ENCODE results near the gene FBXO34. TPM values are rescaled to one million over a fixed set of nuclear protein-coding genes. Genes with fewer than 3 reads are reported as not detected.

Gene FBXO34
- total RNA-seq, 4 donors from 2014 or later, result 28.8 to 44.4 (median 33.8) TPM

GRCh38 chr14:55253276-55253675 lies 17.9 kb upstream of the FBXO34 start:
- no peaks in the 10 kb centered on the region for H3K9me3 ChIP-seq
- 96% methylated on average over 5 of the region's 5 CpGs for WGBS
- H3K4me1 ChIP-seq, result no peaks in the 10 kb centered on the region
- H3K36me3 ChIP-seq, result no peaks in the 10 kb centered on the region
- TF ChIP-seq CTCF (IDR thresholded peaks at IDR 0.05) (no peak), POLR2AphosphoS5 (IDR thresholded peaks at IDR 0.05) (no peak), POLR2A (IDR thresholded peaks at IDR 0.05) (no peak), EP300 (IDR thresholded peaks at IDR 0.05) (no peak)
- DNase-seq (ENCODE audit: low spot score in 2 of 2), result no peak
- H3K27ac ChIP-seq, result no peak overlapping the region
- H3K27me3 ChIP-seq, result no peaks in the 10 kb centered on the region
- H3K4me3 ChIP-seq, result no peak overlapping the region

GRCh38 chr14:55254581-55254980 lies 16.6 kb upstream of the FBXO34 start:
- Histone ChIP-seq H3K9me3 (no peaks in the 10 kb centered on the region), H3K27ac (no peak overlapping the region), H3K4me3 (no peak overlapping the region), H3K27me3 (no peaks in the 10 kb centered on the region), H3K4me1 (no peaks in the 10 kb centered on the region), H3K36me3 (no peaks in the 10 kb centered on the region)
- WGBS, result 83% methylated on average over 1 of the region's 1 CpG
- no peak for DNase-seq (ENCODE audit: low spot score in 2 of 2)
- no peak for TF ChIP-seq EP300 (IDR thresholded peaks at IDR 0.05)
- no peak for TF ChIP-seq POLR2AphosphoS5 (IDR thresholded peaks at IDR 0.05)
- no peak for TF ChIP-seq POLR2A (IDR thresholded peaks at IDR 0.05)

GRCh38 chr14:55255979-55256378 lies 15.2 kb upstream of the FBXO34 start:
- no peaks in the 10 kb centered on the region for H3K36me3 ChIP-seq
- H3K4me3 ChIP-seq, result no peak overlapping the region
- no peaks in the 10 kb centered on the region for H3K27me3 ChIP-seq
- DNase-seq (ENCODE audit: low spot score in 2 of 2), result no peak
- H3K9me3 ChIP-seq, result no peaks in the 10 kb centered on the region
- 93% methylated on average over 3 of the region's 3 CpGs for WGBS
- no peak overlapping the region for H3K27ac ChIP-seq
- TF ChIP-seq CTCF (IDR thresholded peaks at IDR 0.05), result no peak
- no peaks in the 10 kb centered on the region for H3K4me1 ChIP-seq

- Histone ChIP-seq H3K27ac (no peak overlapping the region), H3K9me3 (no peaks in the 10 kb centered on the region), H3K36me3 (no peaks in the 10 kb centered on the region), H3K27me3 (no peaks in the 10 kb centered on the region), H3K4me3 (no peak overlapping the region), H3K4me1 (no peaks in the 10 kb centered on the region)
- 28% methylated on average over 6 of the region's 6 CpGs for WGBS
- TF ChIP-seq CTCF (IDR thresholded peaks at IDR 0.05) (no peak), POLR2AphosphoS5 (IDR thresholded peaks at IDR 0.05) (no peak), POLR2A (IDR thresholded peaks at IDR 0.05) (no peak)
- DNase-seq (ENCODE audit: low spot score in 2 of 2), result no peak
Observed at GRCh38 chr14:55256586-55256985, 14.6 kb upstream of the FBXO34 start.

- Histone ChIP-seq H3K4me1 (no peaks in the 10 kb centered on the region), H3K9me3 (no peaks in the 10 kb centered on the region), H3K27me3 (no peaks in the 10 kb centered on the region), H3K27ac (no peak overlapping the region), H3K4me3 (no peak overlapping the region), H3K36me3 (no peaks in the 10 kb centered on the region)
- 75% methylated on average over 4 of the region's 4 CpGs for WGBS
- no peak for DNase-seq (ENCODE audit: low spot score in 2 of 2)
- TF ChIP-seq EP300 (IDR thresholded peaks at IDR 0.05) (no peak), POLR2A (IDR thresholded peaks at IDR 0.05) (no peak), POLR2AphosphoS5 (IDR thresholded peaks at IDR 0.05) (no peak), CTCF (IDR thresholded peaks at IDR 0.05) (no peak)
Observed at GRCh38 chr14:55265197-55265596, 6.0 kb upstream of the FBXO34 start.

GRCh38 chr14:55267820-55268219 lies 3.4 kb upstream of the FBXO34 start:
- Histone ChIP-seq H3K27me3 (no peaks in the 10 kb centered on the region), H3K4me1 (peaks cover 9% of the 10 kb centered on the region), H3K36me3 (no peaks in the 10 kb centered on the region), H3K27ac (no peak overlapping the region), H3K9me3 (no peaks in the 10 kb centered on the region), H3K4me3 (no peak overlapping the region)
- TF ChIP-seq CTCF (IDR thresholded peaks at IDR 0.05) (no peak), POLR2A (IDR thresholded peaks at IDR 0.05) (no peak), EP300 (IDR thresholded peaks at IDR 0.05) (no peak), POLR2AphosphoS5 (IDR thresholded peaks at IDR 0.05) (no peak)
- no peak for DNase-seq (ENCODE audit: low spot score in 2 of 2)
- 55% methylated on average over 3 of the region's 3 CpGs for WGBS

Measured in suprapubic skin (tissue), 4 donors.